DOHH2 (cell line): ENCODE data around the gene LCP2.

Source experiments
- CTCF ChIP-seq: fragments of 200-600 bp; sonication (generic); IDR thresholded peaks from one replicate; pipeline ENCODE4 v1.5.1; 2014; ENCODE audit warnings: antibody characterized with exemption, mild to moderate bottlenecking, low read depth, low read length; ENCODE audit not compliant: poor library complexity, severe bottlenecking
- EZH2phosphoT487 ChIP-seq: fragments of 200-600 bp; sonication (generic); IDR thresholded peaks from 2 replicates; pipeline ENCODE4 v1.6.1; 2017; ENCODE audit warnings: borderline replicate concordance, mild to moderate bottlenecking, antibody characterized with exemption, low read length, moderate library complexity, mixed read lengths

GRCh38 chr5:170266570-170267381 is 30.8 kb downstream of the LCP2 start:
- TF ChIP-seq CTCF (no peak), EZH2phosphoT487 (no peak)
